Upper lobe of right lung (tissue), 1 donor: Measurements from ENCODE around the gene GSTA1. TPM values are rescaled to one million over a fixed set of nuclear protein-coding genes. Genes with fewer than 3 reads are reported as not detected.
"Not testable (repeated sequence)": the region's sequence is repeated elsewhere in the genome, so short reads cannot be mapped to it uniquely, and the experiment has no call there.

Source experiments
- ATAC-seq: fragments of 200-7000 bp; cut with Tn5 transposase; one replicate; pipeline ENCODE4 v1.9.1; 2020; ENCODE audit warnings: mild to moderate bottlenecking, moderate library complexity
- DNase-seq: peaks from one replicate; pipeline ENCODE4 v3.0.0-alpha.2; 2020
- H3K27ac ChIP-seq: fragments of 200-600 bp; one replicate; pipeline ENCODE4 v1.8.0; 2022
- H3K27me3 ChIP-seq: fragments of 200-600 bp; one replicate; pipeline ENCODE4 v1.8.0; 2022; ENCODE audit warnings: mild to moderate bottlenecking
- H3K36me3 ChIP-seq: fragments of 200-600 bp; one replicate; pipeline ENCODE4 v1.8.0; 2022
- H3K4me1 ChIP-seq: fragments of 200-600 bp; one replicate; pipeline ENCODE4 v1.8.0; 2022
- H3K4me3 ChIP-seq: fragments of 200-600 bp; one replicate; pipeline ENCODE4 v1.8.0; 2022; ENCODE audit warnings: mild to moderate bottlenecking
- H3K9me3 ChIP-seq: fragments of 200-600 bp; one replicate; pipeline ENCODE4 v1.8.0; 2022
- CTCF ChIP-seq: fragments of 200-600 bp; IDR thresholded peaks from one replicate; pipeline ENCODE4 v1.8.0; 2022; ENCODE audit warnings: antibody characterized with exemption
- intact Hi-C: fragments of 100-400 bp; cut with DNase I; formaldehyde crosslinking; loops from one replicate; pipeline ENCODE4 v1.11.0; 2022
- long read RNA-seq: library from polyadenylated mRNA; unstranded; transcript quantifications from one replicate; pipeline ENCODE4 v2.0.0, GENCODE V29; 2021
- total RNA-seq: library from RNA; stranded (reverse); fragmentation: NEBNext Ultra II Directional; extraction: Animal tissue kit (Norgen Biotek cat#: 25700); gene quantifications from one replicate; pipeline ENCODE4 v1.2.1, GENCODE V29; 2021
- donor health status: DM: no; HTN: yes; CAD: no; lungs with severe emphysema.

GSTA1 gene
- 1.9 TPM for total RNA-seq
- long read RNA-seq, partial matches to known transcripts: 0 of 1 reads
- long read RNA-seq, other reads (novel, unspliced or antisense): 0 of 1 reads

DNA sequence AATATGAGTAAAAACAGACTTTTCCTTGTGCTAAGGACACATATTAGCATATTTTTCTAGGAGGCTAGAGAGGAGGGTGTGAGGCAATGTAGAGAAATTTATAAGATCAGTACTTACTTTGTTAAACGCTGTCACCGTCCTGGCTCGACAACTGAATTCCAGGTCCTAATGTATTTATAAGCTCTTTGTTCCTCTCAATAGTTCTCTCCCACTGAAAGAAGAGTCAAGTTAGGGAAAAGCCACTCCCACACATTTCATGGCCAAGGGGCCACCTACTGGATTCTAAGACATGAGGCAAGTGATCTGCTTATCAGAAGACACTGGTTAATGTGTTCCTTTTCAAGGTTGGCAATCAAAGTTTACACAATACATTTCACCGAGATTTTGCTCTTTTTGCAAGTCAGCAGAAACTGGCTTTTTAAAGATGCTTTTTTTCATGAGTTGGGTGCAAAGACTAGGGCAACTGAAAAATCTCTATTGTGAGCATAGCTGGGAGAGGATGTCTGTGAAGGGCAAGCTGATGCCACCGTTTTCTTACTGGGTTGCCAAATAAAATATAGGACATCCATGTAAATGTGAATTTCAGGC lies at the start of gene GSTA1:
TSS of gene GSTA1 (minus strand) at position 149 of the 588 bp plus-strand sequence. CDS start 4,549 bp downstream, outside the sequence.
- H3K27me3 ChIP-seq, ATAC-seq, H3K4me3 ChIP-seq, H3K9me3 ChIP-seq, H3K27ac ChIP-seq, intact Hi-C loops, DNase-seq, H3K4me1 ChIP-seq, H3K36me3 ChIP-seq: not testable (repeated sequence)

- intact Hi-C loops: no loop called here
- no peaks in the 10 kb centered on the region for H3K4me1 ChIP-seq
- H3K9me3 ChIP-seq: no peaks in the 10 kb centered on the region
- TF ChIP-seq CTCF: no peak
- ATAC-seq (no peak), DNase-seq (no peak)
- no peak overlapping the region for H3K27ac ChIP-seq
- H3K27me3 ChIP-seq: no peaks in the 10 kb centered on the region
- H3K36me3 ChIP-seq: no peaks in the 10 kb centered on the region
- no peak overlapping the region for H3K4me3 ChIP-seq
These were observed 45.5 kb upstream of the GSTA1 start for GRCh38 chr6:52849137-52849536.

DNA sequence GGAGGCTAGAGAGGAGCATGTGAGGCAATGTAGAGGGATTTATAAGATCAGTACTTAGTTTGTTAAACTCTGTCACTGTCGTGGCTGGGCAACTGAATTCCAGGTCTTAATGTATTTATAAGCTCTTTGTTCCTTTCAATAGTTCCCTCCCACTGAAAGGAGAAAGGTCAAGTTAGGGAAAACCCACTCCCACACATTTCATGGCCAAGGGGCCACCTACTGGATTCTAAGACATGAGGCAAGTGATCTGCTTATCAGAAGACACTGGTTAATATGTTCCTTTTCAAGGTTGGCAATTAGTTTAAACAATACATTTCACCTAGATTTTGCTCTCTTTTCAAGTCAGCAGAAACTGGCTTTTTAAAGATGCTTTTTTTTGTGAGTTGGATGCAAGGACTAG lies 42.4 kb upstream of the GSTA1 start:
- Histone ChIP-seq H3K27ac (no peak overlapping the region), H3K27me3 (no peaks in the 10 kb centered on the region), H3K36me3 (no peaks in the 10 kb centered on the region), H3K4me1 (no peaks in the 10 kb centered on the region), H3K4me3 (no peak overlapping the region), H3K9me3 (no peaks in the 10 kb centered on the region)
- intact Hi-C loops: no loop called here
- ATAC-seq (no peak), DNase-seq (no peak)
- TF ChIP-seq CTCF: no peak

DNA sequence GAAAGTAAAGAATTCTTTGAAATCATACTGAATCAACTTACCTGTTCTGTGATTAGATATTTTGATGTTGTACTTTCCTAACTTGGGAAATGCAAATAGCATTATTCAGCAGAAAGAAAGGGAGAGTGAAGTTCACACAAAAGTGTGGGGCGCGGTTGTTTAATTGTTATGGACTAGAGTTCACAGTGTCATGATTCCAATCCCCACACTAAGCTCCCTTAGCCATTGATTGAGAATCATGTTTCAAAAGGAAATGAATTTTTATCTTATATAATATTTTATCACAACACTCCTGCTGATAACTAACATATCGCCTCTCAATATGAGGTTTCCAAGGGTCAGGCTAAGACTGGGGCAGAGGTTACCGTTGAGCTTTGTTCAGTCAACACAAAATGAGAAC lies 40.0 kb upstream of the GSTA1 start:
- DNase-seq (no peak), ATAC-seq (no peak)
- H3K27ac ChIP-seq: no peak overlapping the region
- peaks cover 6% of the 10 kb centered on the region for H3K4me1 ChIP-seq
- H3K36me3 ChIP-seq: no peaks in the 10 kb centered on the region
- no peak overlapping the region for H3K4me3 ChIP-seq
- H3K9me3 ChIP-seq: no peaks in the 10 kb centered on the region
- no peaks in the 10 kb centered on the region for H3K27me3 ChIP-seq
- no peak for TF ChIP-seq CTCF
- intact Hi-C loops: no loop called here

DNA sequence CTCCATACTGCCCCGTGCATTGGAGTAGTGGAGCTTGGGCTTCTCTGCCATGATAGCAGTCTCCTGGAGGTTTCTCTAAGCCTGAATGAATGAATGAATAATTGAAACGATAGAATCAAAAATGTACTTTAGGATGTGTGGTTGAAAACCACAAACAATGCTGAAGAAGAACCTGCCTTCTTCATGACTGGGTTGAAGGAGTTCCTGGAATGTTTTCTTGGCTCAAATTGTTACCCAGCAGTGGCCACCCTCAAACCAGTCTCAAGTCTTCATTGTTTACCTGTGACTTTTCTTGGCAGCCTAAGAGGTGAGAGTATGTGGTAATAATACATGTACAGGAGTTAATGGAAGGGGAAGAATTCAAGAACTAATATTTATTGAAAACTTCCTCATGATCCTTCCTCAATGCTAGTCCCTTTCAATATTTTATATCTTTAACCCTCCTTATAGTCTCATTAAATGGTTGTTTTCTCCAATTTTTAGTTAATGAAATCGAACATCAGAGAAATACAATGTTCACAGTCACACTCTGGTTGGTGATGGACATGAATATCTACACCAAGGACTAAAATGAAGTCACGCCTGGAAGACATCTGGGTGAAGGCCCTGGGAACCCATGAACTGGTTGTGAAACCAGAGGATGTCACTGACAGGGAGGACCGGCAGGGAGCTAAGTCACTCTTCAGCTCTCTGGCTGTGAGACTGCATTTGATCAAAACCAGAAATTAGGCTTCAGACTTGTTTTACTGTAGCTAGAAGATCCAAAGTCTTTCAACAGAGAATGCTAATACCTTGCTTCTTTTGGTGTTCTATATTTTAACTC lies 37.4 kb upstream of the GSTA1 start, which contains the start of gene GSTA5:
TSS of gene GSTA5 (minus strand) at position 51 of the 823 bp plus-strand sequence.
- no peak for TF ChIP-seq CTCF
- DNase-seq: no peak
- H3K36me3 ChIP-seq: no peaks in the 10 kb centered on the region
- peak; percentile 80 for ATAC-seq
- intact Hi-C loops: no loop called here
- no peak within 1 kb of the TSS for H3K27ac ChIP-seq
- no peak within 1 kb of the TSS for H3K4me3 ChIP-seq
- H3K9me3 ChIP-seq: no peaks in the 10 kb centered on the region
- H3K4me1 ChIP-seq: peaks cover 6% of the 10 kb centered on the region
- H3K27me3 ChIP-seq: no peaks in the 10 kb centered on the region
